ENCODE results near the gene FOXA2.

The FOXA2 gene

GRCh38 chr20:22536956-22537756 lies 47.2 kb downstream of the FOXA2 start:
- DNase-seq (ENCODE audit: low read depth in 2 of 2) = no peak

DNA sequence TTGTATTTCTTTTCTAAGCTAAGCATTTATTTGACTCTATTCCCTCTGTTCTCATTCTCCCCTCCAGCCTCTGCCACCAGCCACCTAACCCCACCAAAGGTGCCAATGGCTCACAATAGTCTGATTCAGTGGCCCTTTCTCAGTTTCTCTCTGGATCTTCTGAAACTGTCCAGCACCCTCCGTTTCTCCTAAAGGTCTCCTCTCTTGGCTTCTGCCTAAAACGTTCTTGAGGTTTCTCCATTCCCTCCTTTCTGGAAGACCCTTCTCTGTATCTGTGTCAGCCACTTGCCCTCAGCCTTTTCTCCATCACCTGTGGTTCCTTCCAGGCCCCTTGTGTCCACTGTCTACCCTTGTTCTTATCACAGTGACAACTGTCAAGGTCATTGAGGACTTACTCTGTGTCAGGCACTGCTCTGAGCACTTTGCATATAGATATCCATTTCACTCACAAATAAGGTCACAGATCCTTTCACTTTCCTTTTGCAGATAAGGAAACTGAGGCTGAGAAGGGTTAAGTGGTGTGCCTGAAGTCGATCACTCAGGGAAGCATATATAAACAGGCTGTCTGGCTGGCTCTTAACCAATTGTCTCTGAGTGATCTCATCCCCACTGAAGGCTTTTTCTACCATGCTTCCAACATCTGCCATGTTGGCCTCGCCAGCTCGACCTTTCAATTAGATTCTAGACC lies 48.1 kb downstream of the FOXA2 start:
- DNase-seq (ENCODE audit: low read depth in 2 of 2) = no peak

- DNase-seq (ENCODE audit: low read depth in 2 of 2) = no peak
Observed at GRCh38 chr20:22535483-22535882, 48.9 kb downstream of the FOXA2 start.

GRCh38 chr20:22533823-22534751 lies 50.3 kb downstream of the FOXA2 start:
- no peak for DNase-seq (ENCODE audit: low read depth in 2 of 2)

DNA sequence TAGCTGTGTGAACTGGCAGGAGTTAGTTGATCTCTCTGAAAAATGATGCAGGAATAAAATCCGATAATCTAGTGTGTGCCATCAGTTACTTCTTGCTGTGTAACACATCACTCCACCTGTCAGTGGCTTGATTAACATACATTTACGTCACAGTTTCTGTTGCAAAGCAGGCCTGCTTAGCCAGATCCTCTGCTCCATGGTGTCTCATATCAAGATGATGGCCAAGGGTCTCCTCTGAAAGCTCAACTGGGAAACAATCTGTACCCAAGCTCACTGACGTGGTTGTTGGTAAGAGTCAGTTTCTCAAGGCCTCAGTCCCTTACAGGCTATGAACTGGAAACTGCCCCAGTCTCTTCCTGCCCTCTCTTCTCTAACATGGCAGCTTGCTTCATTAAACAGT lies 51.8 kb downstream of the FOXA2 start:
- DNase-seq (ENCODE audit: low read depth in 2 of 2) = no peak

DNA sequence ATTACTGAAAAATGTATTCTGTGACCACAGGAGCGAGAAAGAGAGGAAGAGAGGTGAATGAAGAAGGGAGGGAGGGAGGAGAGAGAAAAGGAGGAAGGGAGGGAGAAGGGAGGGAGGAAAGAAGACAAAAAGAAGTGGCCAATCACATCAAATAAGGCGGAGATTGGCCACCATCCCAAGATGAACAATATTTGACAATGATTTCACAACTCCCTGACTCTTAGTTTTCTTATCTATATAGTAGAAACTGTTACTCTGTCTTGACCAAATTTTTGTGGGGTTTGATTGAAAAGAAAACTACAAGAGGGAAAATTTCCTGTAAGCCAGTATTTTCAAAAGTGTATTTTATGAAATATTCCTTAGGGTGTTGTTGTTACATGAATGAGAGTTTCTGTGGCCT lies 52.6 kb downstream of the FOXA2 start:
- no peak for DNase-seq (ENCODE audit: low read depth in 2 of 2)

DNA sequence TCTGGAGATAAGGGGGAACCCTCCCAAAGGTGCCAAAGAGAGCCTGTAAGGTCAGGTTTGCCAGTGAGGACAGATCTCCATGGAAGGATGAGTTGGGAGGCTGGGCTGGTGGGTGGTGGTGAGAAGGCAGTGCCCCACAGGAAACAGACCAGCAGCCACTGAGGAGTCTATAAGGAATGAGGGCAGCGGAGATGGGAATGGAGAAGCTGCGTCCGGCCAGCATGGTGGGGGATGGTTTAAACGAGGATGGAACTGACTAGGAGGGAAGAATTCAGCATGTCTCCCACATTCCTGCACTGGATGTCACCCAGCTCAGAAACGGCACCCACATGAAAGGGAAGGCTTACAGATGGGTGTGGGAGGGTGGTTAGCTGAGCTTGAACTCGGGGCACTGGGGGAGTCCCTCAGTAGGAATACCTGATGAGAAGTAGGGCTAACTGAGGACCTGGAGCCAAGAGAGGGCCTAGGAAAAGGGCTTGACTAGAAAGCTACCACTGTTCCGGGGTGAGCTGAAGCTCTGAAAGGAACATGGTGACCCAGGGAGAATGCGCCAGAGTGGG lies 53.2 kb downstream of the FOXA2 start:
- DNase-seq (ENCODE audit: low read depth in 2 of 2) = no peak
